Lower leg skin (tissue), 4 donors: ENCODE data around the gene BPIFB2. TPM values are rescaled to one million over a fixed set of nuclear protein-coding genes. Genes with fewer than 3 reads are reported as not detected.

Source experiments
- DNase-seq, 2 donors: peaks; one replicate each; pipeline ENCODE4 v3.0.0-alpha.2; 2019; ENCODE audit warnings: low spot score in 2 of 2
- H3K4me3 ChIP-seq: fragments of 200-600 bp; sonication (generic); 2 replicates; pipeline ENCODE4 v1.5.1; 2017; ENCODE audit warnings: mild to moderate bottlenecking, low read depth; ENCODE audit not compliant: poor library complexity, severe bottlenecking
- POLR2A ChIP-seq, 2 donors: fragments of 450-650 bp; IDR thresholded peaks; one replicate each; pipeline ENCODE4 v1.6.1; 2016 to 2017; ENCODE audit warnings: antibody characterized with exemption in 2 of 2, mild to moderate bottlenecking in 1 of 2, moderate library complexity in 1 of 2
- WGBS, 2 donors: methylation state at CpG; one replicate each; pipeline ENCODE4 v1.1.5; 2018; 5-methylcytosine and 5-hydroxymethylcytosine counted together
- intact Hi-C: fragments of 100-400 bp; cut with DNase I; formaldehyde crosslinking; loops from one replicate; pipeline ENCODE4 v1.15.0; 2023; ENCODE audit warnings: low total_unique reads
- total RNA-seq, 4 donors: library from RNA; depleted of rRNA; stranded (reverse); fragments of >200 nt; gene quantifications; one replicate each; pipeline ENCODE4 v1.1.0, GENCODE V29; 2016
- TF ChIP-seq, protein P1 (sequence below), 3 donors: fragments of 450-650 bp; IDR thresholded peaks; one replicate each; pipeline ENCODE4 v1.5.1; 2016; ENCODE audit warnings: antibody characterized with exemption in 3 of 3, mild to moderate bottlenecking in 3 of 3, moderate library complexity in 2 of 3

Gene BPIFB2
- total RNA-seq, 4 donors from 2014 or later: not detected

DNA sequence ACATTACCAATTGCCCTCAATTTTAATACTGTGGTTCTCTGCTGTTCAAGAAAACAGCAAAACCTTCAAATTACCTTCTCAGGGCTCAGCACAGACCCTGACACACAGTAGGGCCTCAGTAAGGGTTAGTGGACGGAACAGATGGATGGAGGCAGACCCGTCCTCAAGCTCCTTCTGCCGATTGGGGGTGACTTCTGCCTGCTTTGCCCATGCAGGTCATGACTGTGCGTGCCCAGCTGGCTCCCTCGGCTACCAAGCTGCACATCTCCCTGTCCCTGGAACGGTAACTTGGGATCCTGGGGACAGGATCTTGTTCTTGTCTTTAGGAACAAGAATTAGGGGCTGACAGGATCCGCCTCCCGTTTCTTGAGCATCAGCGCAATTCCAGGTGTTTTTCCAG lies 62.2 kb downstream of the BPIFB2 start:
- intact Hi-C loops: no loop called here
- TF ChIP-seq, protein P1, sequence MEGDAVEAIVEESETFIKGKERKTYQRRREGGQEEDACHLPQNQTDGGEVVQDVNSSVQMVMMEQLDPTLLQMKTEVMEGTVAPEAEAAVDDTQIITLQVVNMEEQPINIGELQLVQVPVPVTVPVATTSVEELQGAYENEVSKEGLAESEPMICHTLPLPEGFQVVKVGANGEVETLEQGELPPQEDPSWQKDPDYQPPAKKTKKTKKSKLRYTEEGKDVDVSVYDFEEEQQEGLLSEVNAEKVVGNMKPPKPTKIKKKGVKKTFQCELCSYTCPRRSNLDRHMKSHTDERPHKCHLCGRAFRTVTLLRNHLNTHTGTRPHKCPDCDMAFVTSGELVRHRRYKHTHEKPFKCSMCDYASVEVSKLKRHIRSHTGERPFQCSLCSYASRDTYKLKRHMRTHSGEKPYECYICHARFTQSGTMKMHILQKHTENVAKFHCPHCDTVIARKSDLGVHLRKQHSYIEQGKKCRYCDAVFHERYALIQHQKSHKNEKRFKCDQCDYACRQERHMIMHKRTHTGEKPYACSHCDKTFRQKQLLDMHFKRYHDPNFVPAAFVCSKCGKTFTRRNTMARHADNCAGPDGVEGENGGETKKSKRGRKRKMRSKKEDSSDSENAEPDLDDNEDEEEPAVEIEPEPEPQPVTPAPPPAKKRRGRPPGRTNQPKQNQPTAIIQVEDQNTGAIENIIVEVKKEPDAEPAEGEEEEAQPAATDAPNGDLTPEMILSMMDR (IDR thresholded peaks at IDR 0.05): no peak
- TF ChIP-seq POLR2A (IDR thresholded peaks at IDR 0.05): no peak
- no peak for DNase-seq
- WGBS, 2 donors: 83 to 84% methylated on average over 9 of the region's 9 CpGs
- no peak overlapping the region for H3K4me3 ChIP-seq

DNA sequence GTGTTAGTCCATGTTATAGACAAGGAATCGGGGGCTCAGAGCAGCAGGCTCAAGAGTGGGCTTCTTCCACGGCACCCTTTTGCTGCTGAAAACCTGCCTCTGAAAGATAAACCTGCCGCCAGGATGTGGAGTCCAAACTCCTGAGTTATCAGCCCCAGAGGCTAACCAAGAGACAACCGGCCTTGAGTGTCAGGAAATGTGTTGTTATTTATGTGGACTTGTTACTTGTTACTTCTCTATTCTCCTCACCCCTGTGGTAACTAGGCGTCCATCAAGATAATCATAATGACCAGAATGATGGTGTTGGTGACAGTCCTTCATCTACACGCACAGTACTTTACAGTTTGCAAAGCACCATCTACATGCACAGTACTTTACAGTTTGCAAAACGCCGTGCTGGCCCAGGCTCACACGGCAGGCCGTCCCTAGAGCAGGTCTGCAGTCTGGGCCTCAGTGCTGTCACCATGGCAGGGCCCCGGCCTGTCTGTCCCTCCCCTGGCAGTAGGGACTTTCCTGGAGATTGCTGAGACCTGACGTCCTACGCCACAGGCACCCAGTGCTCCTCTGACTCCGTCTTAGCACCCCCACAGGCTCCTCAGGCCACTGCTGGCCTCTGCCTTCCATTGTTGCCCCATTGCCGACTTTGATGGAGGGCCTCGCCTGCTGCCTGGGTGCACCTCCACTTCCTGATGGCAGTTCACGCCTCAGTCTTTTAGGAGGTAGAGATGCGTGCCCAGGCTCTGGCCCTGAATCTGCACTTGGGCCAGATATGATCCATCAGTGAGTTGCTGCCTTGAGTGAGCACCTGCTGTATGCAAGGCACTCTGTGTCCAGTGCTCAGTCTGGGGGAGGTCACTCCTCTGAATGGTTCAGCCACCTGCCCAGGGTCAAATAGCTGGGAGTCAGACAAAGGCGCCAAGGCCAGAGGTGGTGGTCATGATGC lies 62.9 kb downstream of the BPIFB2 start:
- intact Hi-C loops: no loop called here
- DNase-seq: no peak
- H3K4me3 ChIP-seq: no peak overlapping the region
- 81% methylated on average over 19 of the region's 19 CpGs for WGBS, 2 donors
- TF ChIP-seq, protein P1 (IDR thresholded peaks at IDR 0.05): no peak
- no peak for TF ChIP-seq POLR2A (IDR thresholded peaks at IDR 0.05)

DNA sequence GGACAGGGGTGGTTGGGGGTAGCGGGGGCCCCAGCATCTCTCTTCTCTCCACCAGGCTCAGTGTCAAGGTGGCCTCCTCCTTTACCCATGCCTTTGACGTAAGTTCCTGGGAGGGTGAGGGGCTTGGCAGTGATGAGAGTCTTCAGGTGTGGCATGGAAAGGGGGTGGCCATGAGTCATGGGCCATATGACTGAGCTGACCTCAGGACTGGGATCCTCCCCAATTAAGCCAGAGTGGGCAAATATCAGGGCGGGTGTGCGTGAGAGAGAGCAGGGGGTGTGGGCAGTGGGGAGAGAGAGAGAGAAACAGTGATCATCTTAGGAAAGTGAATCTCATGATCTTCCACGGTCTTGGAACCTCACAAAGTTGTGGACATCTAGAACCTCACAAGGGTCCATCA lies 63.7 kb downstream of the BPIFB2 start:
- DNase-seq: no peak
- H3K4me3 ChIP-seq: no peak overlapping the region
- TF ChIP-seq POLR2A (IDR thresholded peaks at IDR 0.05): no peak
- TF ChIP-seq, protein P1 (IDR thresholded peaks at IDR 0.05): no peak
- intact Hi-C loops: no loop called here
- 74 to 78% methylated on average over 5 of the region's 5 CpGs for WGBS, 2 donors

DNA sequence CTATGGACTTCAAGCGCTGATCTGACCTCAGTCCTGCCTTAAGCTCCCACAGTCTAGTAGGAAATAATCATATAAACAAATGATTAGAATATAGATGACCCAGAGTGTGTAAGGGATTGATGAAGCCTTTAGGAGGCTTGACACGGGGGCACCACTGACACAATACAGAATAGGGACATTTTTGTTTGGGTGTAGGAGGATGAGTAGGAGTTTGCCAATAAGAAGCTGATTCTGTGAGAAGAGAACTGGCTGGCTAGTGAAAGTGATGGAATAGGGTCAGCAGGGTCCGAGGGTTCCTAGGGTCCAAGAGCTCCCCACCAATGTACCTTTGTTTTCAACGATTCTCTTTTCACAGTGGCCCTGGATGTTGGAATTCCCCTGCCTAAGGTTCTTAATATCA lies 64.9 kb downstream of the BPIFB2 start:
- intact Hi-C loops: no loop called here
- TF ChIP-seq, protein P1 (IDR thresholded peaks at IDR 0.05): no peak
- no peak for TF ChIP-seq POLR2A (IDR thresholded peaks at IDR 0.05)
- no peak overlapping the region for H3K4me3 ChIP-seq
- DNase-seq: no peak
- WGBS, 2 donors: 83 to 85% methylated on average over 4 of the region's 4 CpGs

DNA sequence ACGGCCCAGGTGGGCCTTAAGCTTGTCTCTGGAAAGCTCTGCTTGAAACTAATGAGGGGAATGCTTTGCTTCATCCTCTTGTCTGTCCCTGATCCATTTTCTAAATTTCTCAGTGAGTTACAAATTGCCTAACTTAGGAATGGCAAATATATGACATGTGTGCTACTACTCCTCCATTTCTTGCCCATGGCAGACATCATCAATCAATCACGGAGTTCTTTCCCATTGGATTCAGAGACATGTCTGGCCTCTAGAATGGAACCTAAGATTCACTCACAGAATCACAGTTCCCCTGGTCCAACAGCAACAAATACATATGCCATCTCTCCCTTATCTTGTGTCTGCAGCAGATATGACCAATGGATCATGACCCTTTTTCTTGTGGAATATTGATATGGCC lies 65.3 kb downstream of the BPIFB2 start:
- intact Hi-C loops: no loop called here
- H3K4me3 ChIP-seq: no peak overlapping the region
- WGBS, 2 donors: 78 to 87% methylated on average over 2 of the region's 2 CpGs
- no peak for TF ChIP-seq POLR2A (IDR thresholded peaks at IDR 0.05)
- TF ChIP-seq, protein P1 (IDR thresholded peaks at IDR 0.05): no peak
- no peak for DNase-seq

Other genes starting within 250 kb of the BPIFB2 start
- 1 to 10 TPM; 2.0 to 3.4 (median 2.7) TPM for gene DNMT3B, start 245.3 kb upstream of the BPIFB2 start, total RNA-seq
- 10 to 100 TPM; 44.6 to 60.2 (median 52.8) TPM for gene MAPRE1, start 187.8 kb upstream of the BPIFB2 start, total RNA-seq
- gene EFCAB8, start 148.8 kb upstream of the BPIFB2 start, total RNA-seq: not detected
- not detected for gene SUN5, start 3.3 kb upstream of the BPIFB2 start, total RNA-seq
- not detected for gene BPIFB6, start 23.9 kb downstream of the BPIFB2 start, total RNA-seq
- not detected for gene BPIFB3, start 46.2 kb downstream of the BPIFB2 start, total RNA-seq
- gene BPIFB4, start 71.9 kb downstream of the BPIFB2 start, total RNA-seq: not detected
- gene BPIFA2, start 160.5 kb downstream of the BPIFB2 start, total RNA-seq: not detected
- gene BPIFA3, start 209.6 kb downstream of the BPIFB2 start, total RNA-seq: not detected
- gene BPIFA1, start 228.3 kb downstream of the BPIFB2 start, total RNA-seq: not detected